ENCODE data around the gene ZNF608.
A peak's percentile ranks its signal among the peaks of the same experiment; 100 is the strongest.

ZNF608 gene, protein sequence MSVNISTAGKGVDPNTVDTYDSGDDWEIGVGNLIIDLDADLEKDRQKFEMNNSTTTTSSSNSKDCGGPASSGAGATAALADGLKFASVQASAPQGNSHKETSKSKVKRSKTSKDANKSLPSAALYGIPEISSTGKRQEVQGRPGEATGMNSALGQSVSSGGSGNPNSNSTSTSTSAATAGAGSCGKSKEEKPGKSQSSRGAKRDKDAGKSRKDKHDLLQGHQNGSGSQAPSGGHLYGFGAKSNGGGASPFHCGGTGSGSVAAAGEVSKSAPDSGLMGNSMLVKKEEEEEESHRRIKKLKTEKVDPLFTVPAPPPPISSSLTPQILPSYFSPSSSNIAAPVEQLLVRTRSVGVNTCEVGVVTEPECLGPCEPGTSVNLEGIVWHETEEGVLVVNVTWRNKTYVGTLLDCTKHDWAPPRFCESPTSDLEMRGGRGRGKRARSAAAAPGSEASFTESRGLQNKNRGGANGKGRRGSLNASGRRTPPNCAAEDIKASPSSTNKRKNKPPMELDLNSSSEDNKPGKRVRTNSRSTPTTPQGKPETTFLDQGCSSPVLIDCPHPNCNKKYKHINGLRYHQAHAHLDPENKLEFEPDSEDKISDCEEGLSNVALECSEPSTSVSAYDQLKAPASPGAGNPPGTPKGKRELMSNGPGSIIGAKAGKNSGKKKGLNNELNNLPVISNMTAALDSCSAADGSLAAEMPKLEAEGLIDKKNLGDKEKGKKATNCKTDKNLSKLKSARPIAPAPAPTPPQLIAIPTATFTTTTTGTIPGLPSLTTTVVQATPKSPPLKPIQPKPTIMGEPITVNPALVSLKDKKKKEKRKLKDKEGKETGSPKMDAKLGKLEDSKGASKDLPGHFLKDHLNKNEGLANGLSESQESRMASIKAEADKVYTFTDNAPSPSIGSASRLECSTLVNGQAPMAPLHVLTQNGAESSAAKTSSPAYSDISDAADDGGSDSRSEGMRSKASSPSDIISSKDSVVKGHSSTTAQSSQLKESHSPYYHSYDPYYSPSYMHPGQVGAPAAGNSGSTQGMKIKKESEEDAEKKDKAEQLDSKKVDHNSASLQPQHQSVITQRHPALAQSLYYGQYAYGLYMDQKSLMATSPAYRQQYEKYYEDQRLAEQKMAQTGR (N-terminal part only)

DNA sequence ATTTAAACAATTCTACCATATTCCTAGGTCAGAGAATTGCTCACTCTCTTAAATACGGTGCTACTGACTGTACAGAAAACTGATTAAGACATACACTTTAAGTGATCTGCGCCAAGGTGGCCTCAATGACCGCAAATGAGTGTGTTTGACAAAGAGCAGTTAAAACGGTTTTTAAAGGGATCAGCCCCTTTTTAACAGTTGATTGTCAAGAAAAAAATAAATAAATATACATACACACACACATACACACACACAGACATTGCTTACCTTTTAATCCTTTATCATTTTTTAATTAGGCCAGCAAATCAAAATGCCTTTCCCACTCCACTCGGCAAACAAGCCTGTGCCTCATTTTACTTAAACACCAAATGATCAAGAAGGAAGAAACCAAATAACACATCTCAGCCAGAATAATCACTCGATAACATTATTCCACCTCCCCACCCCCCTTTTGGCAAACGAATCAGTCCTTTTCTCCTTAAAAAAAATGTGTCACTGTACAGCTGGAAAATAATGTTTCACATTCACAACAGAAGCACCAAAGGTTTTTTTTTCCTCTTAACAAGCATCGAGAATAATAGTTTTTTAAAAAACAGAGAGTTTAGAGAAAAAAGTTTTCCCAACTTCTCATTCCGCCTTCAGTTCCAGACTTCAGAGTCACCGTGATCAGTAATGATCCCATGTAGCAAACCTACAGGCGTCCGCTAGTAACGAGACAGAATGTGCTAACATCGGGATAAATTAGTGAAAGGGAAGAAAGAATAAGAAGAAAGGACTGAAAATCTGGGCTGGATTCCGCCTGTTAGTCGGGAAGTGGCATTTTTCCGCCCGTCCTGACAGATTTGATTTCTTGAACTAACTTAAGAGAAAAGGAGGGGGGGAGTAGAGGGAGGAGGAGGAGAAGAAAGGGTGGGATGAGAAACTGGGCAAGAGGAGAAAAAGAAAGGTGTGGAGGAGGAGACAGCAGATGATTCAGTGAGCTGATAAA is at the start of gene ZNF608:
Gene ZNF608, minus strand, starts transcription at position 712 of the 988 bp plus-strand sequence. CDS start 1,650 bp downstream, outside the sequence.
- peak within 1 kb of the TSS; percentile 79 for H3K4me3 ChIP-seq (ENCODE audit: low read depth, low read length)
- TF ChIP-seq, protein P1, sequence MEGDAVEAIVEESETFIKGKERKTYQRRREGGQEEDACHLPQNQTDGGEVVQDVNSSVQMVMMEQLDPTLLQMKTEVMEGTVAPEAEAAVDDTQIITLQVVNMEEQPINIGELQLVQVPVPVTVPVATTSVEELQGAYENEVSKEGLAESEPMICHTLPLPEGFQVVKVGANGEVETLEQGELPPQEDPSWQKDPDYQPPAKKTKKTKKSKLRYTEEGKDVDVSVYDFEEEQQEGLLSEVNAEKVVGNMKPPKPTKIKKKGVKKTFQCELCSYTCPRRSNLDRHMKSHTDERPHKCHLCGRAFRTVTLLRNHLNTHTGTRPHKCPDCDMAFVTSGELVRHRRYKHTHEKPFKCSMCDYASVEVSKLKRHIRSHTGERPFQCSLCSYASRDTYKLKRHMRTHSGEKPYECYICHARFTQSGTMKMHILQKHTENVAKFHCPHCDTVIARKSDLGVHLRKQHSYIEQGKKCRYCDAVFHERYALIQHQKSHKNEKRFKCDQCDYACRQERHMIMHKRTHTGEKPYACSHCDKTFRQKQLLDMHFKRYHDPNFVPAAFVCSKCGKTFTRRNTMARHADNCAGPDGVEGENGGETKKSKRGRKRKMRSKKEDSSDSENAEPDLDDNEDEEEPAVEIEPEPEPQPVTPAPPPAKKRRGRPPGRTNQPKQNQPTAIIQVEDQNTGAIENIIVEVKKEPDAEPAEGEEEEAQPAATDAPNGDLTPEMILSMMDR (IDR thresholded peaks at IDR 0.05; ENCODE audit: low read depth, low read length), result no peak

DNA sequence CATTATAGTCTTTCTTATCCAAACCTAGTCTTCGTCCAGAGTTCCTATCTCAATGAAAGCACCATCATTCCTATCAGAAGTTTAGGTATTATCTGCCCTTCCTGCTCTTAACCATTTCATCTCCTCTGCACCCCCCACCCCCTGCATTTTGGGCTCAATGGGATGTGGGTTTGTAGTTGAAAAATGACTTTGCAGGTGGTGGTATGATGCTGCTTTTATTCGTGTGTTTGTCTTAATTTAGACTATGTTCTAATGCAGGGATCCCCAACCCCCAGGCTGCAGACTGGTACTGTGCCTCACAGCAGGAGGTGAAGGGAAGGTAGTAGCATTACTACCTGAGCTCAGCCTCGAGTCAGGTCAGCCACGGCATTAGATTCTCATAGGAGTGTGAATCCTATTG is 49.4 kb upstream of the ZNF608 start:
- TF ChIP-seq, protein P1 (IDR thresholded peaks at IDR 0.05; ENCODE audit: low read depth, low read length), result no peak
- H3K4me3 ChIP-seq (ENCODE audit: low read depth, low read length), result no peak overlapping the region

DNA sequence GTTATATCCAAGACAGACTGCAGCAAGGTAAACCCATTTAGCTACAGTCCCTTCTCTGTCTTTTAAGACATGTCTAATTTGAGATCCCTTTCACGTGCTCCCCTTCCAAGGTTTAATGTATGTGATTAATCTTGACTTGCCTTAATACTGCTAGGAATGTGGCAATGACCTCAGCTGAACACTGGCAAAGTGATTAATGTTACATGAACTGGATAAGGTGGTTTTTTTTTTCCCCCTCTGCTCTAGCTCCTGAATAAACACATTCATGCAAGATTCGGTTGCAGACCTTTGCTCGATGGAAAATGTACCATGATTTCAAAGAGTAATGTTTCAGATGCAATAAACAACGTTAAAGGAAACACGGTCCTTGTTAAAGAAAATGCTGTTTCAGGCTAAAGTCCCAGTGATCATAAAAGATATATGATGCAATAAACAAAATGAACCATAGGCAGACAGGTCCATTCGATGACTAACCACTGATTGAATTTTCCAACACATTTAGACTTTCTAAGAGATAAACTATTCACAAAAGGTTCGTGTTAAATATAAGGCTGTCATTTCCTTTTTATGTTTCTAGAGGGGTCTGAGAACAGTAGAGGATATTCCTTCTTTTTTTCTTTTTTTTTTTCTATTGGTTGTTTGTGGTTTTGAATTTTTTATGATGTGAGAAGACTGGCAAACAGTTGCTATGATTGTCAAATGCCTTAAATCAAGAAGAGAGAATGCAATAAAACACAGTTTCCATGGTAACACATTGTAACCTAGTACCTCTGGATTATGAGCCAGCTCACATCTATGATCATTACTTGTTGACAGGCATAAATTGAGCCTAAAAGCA is 44.7 kb upstream of the ZNF608 start:
- H3K4me3 ChIP-seq (ENCODE audit: low read depth, low read length), result no peak overlapping the region
- TF ChIP-seq, protein P1 (IDR thresholded peaks at IDR 0.05; ENCODE audit: low read depth, low read length), result no peak

DNA sequence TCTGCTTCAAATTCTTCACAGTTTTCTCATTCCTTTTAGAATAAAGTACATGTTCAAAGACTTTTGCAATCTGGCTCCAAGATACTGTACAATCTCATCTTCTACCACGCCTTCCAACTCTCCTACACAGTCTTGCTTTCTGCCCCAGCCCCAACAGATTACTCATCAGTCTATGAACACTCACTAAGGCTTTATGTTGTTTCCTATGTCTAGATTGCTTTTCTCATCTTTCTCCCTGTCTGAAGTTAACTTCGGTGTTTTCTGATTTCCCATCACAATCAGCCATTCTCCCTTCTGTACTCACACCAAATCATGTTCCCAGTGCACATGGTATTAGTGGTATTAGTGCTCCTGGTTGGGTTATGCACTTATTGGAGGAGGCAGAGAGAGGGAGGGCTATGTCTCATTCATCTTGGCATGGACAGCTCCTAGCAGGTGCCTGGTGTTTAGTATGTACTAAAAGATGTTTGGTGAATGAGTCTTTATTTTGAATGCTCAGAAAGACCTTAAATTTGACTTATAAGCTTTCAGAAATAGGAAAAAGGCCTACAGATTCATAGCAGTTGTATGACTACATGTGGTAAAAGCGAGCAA is 44.0 kb upstream of the ZNF608 start:
- TF ChIP-seq, protein P1 (IDR thresholded peaks at IDR 0.05; ENCODE audit: low read depth, low read length), result no peak
- no peak overlapping the region for H3K4me3 ChIP-seq (ENCODE audit: low read depth, low read length)

DNA sequence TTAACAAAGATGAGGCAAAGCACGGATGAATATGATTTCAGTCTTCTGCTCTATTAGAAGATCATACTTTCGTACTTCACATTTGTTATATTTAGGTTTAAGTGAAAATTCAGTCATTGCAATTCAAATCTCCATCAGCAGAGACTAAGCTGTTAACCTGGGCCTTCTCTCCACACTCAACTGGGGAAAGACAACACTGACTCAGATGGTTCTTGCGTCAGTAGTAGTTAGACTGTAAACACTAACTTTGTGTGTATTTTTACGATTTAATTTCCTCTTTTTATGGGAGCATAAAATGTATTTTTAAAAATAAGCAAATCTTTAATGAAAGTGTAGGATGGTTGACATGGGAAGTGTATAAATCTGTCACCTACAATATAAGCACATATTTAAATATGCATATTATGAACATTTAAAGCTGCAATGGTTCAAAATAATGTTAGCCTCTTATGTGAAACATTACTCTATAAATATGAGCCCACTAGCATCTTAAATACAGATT is 42.7 kb upstream of the ZNF608 start:
- H3K4me3 ChIP-seq (ENCODE audit: low read depth, low read length), result no peak overlapping the region
- TF ChIP-seq, protein P1 (IDR thresholded peaks at IDR 0.05; ENCODE audit: low read depth, low read length), result no peak

Measured in WI38 (cell line).